Keratinocyte (primary cell): ENCODE measurements around the gene ASCC3. TPM values are rescaled to one million over a fixed set of nuclear protein-coding genes. Genes with fewer than 3 reads are reported as not detected.

Experiments used
- DNase-seq: peaks from one replicate; pipeline ENCODE4 v3.0.0-alpha.2; 2011; ENCODE audit warnings: low read depth, missing footprints, low spot score
- FAIRE-seq: peaks from 2 replicates; lab custom pipeline; 2011; peaks lifted over from hg19 to GRCh38; lab: Jason Lieb, UNC
- H2AFZ ChIP-seq: 2 replicates; pipeline ENCODE4 v1.6.0; 2012; ENCODE audit warnings: low read length, control low read depth, inconsistent platforms; ENCODE audit not compliant: control insufficient read depth
- H3K27ac ChIP-seq: 2 replicates; pipeline ENCODE4 v1.5.1; 2011; ENCODE audit warnings: low read length; ENCODE audit not compliant: control insufficient read depth, insufficient read depth
- H3K27me3 ChIP-seq: 3 replicates; pipeline ENCODE4 v1.6.0; 2011; ENCODE audit warnings: low read length; ENCODE audit not compliant: control insufficient read depth, insufficient read depth; ENCODE audit errors: extremely low read depth
- H3K36me3 ChIP-seq, 2 experiments: 2 replicates in 1 of 2; 3 replicates in 1 of 2; pipeline ENCODE4 v1.5.1; 2011; ENCODE audit warnings: low read length in 2 of 2, mild to moderate bottlenecking in 1 of 2; ENCODE audit not compliant: control insufficient read depth in 2 of 2, insufficient read depth in 2 of 2; ENCODE audit errors: extremely low read depth in 1 of 2
- H3K4me1 ChIP-seq: 3 replicates; pipeline ENCODE4 v1.5.1; 2011; ENCODE audit warnings: low read length; ENCODE audit not compliant: control insufficient read depth, insufficient read depth; ENCODE audit errors: extremely low read depth
- H3K4me2 ChIP-seq: 3 replicates; pipeline ENCODE4 v1.6.0; 2011; ENCODE audit warnings: low read depth, low read length; ENCODE audit not compliant: control insufficient read depth, insufficient read depth; ENCODE audit errors: extremely low read depth
- H3K4me3 ChIP-seq, 3 experiments: fragments of 200-600 bp in 1 of 3; sonication (generic) in 1 of 3; 2 replicates in 2 of 3; 3 replicates in 1 of 3; pipeline ENCODE4 v1.5.1; 2011 to 2016; ENCODE audit warnings: low read length in 3 of 3, mild to moderate bottlenecking in 3 of 3, control low read depth in 2 of 3, inconsistent platforms in 1 of 3, low read depth in 1 of 3, mixed read lengths in 1 of 3, mixed run types in 1 of 3, moderate library complexity in 1 of 3; ENCODE audit not compliant: control insufficient read depth in 2 of 3, insufficient read depth in 2 of 3; ENCODE audit errors: extremely low read depth in 1 of 3
- H3K79me2 ChIP-seq: 2 replicates; pipeline ENCODE4 v1.6.0; 2012; ENCODE audit warnings: low read length; ENCODE audit not compliant: control insufficient read depth, insufficient read depth
- H3K9ac ChIP-seq: 3 replicates; pipeline ENCODE4 v1.6.0; 2011; ENCODE audit warnings: low read length; ENCODE audit not compliant: control insufficient read depth, insufficient read depth; ENCODE audit errors: extremely low read depth
- H3K9me1 ChIP-seq: 3 replicates; pipeline ENCODE4 v1.6.0; 2011; ENCODE audit warnings: low read length; ENCODE audit not compliant: control insufficient read depth, insufficient read depth; ENCODE audit errors: extremely low read depth
- H3K9me3 ChIP-seq: 2 replicates; pipeline ENCODE4 v1.5.1; 2012; ENCODE audit warnings: low read depth, low read length; ENCODE audit not compliant: control insufficient read depth
- H4K20me1 ChIP-seq: 3 replicates; pipeline ENCODE4 v1.6.0; 2011; ENCODE audit warnings: low read length; ENCODE audit not compliant: control insufficient read depth, insufficient read depth; ENCODE audit errors: extremely low read depth
- EZH2 ChIP-seq: IDR thresholded peaks from one replicate; pipeline ENCODE4 v1.6.1; 2012; ENCODE audit warnings: inconsistent platforms, mild to moderate bottlenecking, low read length, moderate library complexity
- dilution Hi-C: fragments of 300-500 bp; cut with MboI; formaldehyde crosslinking; loops from one replicate; pipeline ENCODE4 v1.7.0; 2020; ENCODE audit warnings: low sequenced_read_pairs; ENCODE audit not compliant: extremely low pct_ligation_motif_present
- polyA plus RNA-seq, 5 experiments: library from polyadenylated mRNA; depleted of rRNA in 3 of 5; stranded (reverse) in 3 of 5; stranded (forward) in 1 of 5; unstranded in 1 of 5; fragments of >200 nt; gene quantifications; 1 replicate in 1 of 5; 2 replicates in 3 of 5; 3 replicates in 1 of 5; pipeline versions ENCODE4 v1.2.1 to v1.2.3, GENCODE V29; 2011 to 2012; ENCODE audit warnings: missing spikeins in 2 of 5, low read depth in 1 of 5, low replicate concordance in 1 of 5
- TF ChIP-seq, protein P1 (sequence below), 3 experiments: IDR thresholded peaks in 1 of 3; conservative IDR thresholded peaks in 1 of 3; optimal IDR thresholded peaks in 1 of 3; 2 replicates in 2 of 3; 3 replicates in 1 of 3; pipeline versions ENCODE3 to v1.5.1; 2011; ENCODE audit warnings: low read length in 3 of 3, mild to moderate bottlenecking in 3 of 3, moderate library complexity in 2 of 3, control low read depth in 1 of 3, inconsistent platforms in 1 of 3; ENCODE audit not compliant: insufficient read depth in 2 of 3; ENCODE audit errors: extremely low read depth in 1 of 3

The ASCC3 gene
- polyA plus RNA-seq, 1 donor (not counting 4 experiments of a cell fraction or from before 2014, with no cell fraction given), result 58.6 TPM

DNA sequence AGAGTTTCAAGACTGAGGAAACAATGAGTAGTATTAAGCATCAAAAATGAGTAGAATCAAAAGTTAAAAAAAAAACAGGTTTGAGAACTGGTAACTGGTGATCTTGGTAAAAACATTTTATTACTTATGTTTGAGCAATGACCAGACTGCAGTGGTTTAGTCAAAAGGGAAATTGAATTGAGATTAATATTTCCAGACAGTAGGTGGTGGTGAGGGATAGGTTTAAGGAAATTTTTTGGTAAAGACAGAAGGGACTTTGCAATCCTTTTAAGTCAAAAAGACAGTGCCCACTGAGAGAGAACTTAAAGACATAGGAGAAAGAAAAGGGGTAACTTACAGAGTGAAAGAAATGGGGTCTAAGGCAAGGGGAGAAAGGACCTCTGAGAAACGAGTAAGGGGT lies 156.9 kb downstream of the ASCC3 start:
- H3K36me3 ChIP-seq, result peaks cover 0 to 2% of the 10 kb centered on the region in 2 experiments
- H2AFZ ChIP-seq, result no peak overlapping the region
- no peaks in the 10 kb centered on the region for H3K4me1 ChIP-seq
- no peak overlapping the region for H3K4me2 ChIP-seq
- no peak overlapping the region for H3K9ac ChIP-seq
- H3K27me3 ChIP-seq, result no peaks in the 10 kb centered on the region
- TF ChIP-seq, protein P1, sequence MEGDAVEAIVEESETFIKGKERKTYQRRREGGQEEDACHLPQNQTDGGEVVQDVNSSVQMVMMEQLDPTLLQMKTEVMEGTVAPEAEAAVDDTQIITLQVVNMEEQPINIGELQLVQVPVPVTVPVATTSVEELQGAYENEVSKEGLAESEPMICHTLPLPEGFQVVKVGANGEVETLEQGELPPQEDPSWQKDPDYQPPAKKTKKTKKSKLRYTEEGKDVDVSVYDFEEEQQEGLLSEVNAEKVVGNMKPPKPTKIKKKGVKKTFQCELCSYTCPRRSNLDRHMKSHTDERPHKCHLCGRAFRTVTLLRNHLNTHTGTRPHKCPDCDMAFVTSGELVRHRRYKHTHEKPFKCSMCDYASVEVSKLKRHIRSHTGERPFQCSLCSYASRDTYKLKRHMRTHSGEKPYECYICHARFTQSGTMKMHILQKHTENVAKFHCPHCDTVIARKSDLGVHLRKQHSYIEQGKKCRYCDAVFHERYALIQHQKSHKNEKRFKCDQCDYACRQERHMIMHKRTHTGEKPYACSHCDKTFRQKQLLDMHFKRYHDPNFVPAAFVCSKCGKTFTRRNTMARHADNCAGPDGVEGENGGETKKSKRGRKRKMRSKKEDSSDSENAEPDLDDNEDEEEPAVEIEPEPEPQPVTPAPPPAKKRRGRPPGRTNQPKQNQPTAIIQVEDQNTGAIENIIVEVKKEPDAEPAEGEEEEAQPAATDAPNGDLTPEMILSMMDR (optimal IDR thresholded peaks at IDR 0.05 in 1 of 3, IDR thresholded peaks at IDR 0.05 in 1 of 3, conservative IDR thresholded peaks at IDR 0.05 in 1 of 3; ENCODE audit: extremely low read depth in 1 of 3, insufficient read depth in 2 of 3, low read length in 3 of 3), result no peak
- no peak for TF ChIP-seq EZH2
- no peak for DNase-seq
- H3K79me2 ChIP-seq, result no peaks in the 10 kb centered on the region
- H3K9me3 ChIP-seq, result no peaks in the 10 kb centered on the region
- H4K20me1 ChIP-seq, result no peaks in the 10 kb centered on the region
- no peak overlapping the region for H3K4me3 ChIP-seq
- no peak overlapping the region for H3K27ac ChIP-seq
- dilution Hi-C loops, result no loop called here
- H3K9me1 ChIP-seq, result no peaks in the 10 kb centered on the region
- FAIRE-seq, result no peak

DNA sequence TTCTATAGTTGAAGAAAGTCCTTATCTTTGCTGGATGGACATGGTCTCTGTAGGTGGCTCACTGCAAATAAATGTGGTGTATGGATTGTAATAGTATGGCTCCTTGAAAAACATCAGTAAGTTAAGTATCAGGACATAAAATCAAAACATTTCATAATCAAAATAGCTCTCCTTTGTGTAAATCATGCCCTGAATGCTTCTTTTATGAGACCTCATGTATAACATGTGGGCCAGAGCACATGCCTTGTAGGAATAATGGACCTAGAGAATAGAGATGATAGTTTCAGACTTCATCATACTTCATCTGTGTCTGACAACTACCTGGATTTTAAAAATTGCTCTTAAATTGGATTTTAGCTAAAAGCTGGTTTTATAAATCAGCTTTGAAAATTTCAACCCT lies 159.9 kb downstream of the ASCC3 start:
- Histone ChIP-seq H3K27ac (no peak overlapping the region), H3K4me2 (no peak overlapping the region), H3K4me1 (no peaks in the 10 kb centered on the region), H4K20me1 (no peaks in the 10 kb centered on the region), H2AFZ (no peak overlapping the region), H3K4me3 (no peak overlapping the region), H3K79me2 (no peaks in the 10 kb centered on the region), H3K27me3 (no peaks in the 10 kb centered on the region), H3K9me1 (no peaks in the 10 kb centered on the region), H3K9ac (no peak overlapping the region), H3K9me3 (no peaks in the 10 kb centered on the region), H3K36me3 (peaks cover 2 to 5% of the 10 kb centered on the region in 2 experiments)
- dilution Hi-C loops, result no loop called here
- TF ChIP-seq EZH2, result no peak
- TF ChIP-seq, protein P1 (optimal IDR thresholded peaks at IDR 0.05 in 1 of 3, IDR thresholded peaks at IDR 0.05 in 1 of 3, conservative IDR thresholded peaks at IDR 0.05 in 1 of 3; ENCODE audit: extremely low read depth in 1 of 3, insufficient read depth in 2 of 3, low read length in 3 of 3), result no peak
- DNase-seq, result no peak
- no peak for FAIRE-seq
